Stomach (tissue), 9 donors: ENCODE measurements around the gene ZNF423. TPM values are rescaled to one million over a fixed set of nuclear protein-coding genes. Genes with fewer than 3 reads are reported as not detected.
A peak's percentile ranks its signal among the peaks of the same experiment; 100 is the strongest.

Source experiments
- DNase-seq, 2 donors: peaks; one replicate each; pipeline versions ENCODE4 v3.0.0 to v3.0.0-alpha.2; 2013 to 2019
- H3K27ac ChIP-seq, 5 donors: fragments of 200-600 bp in 4 of 5; sonication (generic) in 4 of 5; one replicate each; pipeline ENCODE4 v1.5.1; 2013 to 2019; ENCODE audit warnings: mild to moderate bottlenecking in 1 of 5, moderate library complexity in 1 of 5
- H3K27me3 ChIP-seq, 3 donors: fragments of 200-600 bp; sonication (generic); one replicate each; pipeline ENCODE4 v1.5.1; 2017 to 2019; ENCODE audit warnings: mixed run types in 1 of 3
- H3K36me3 ChIP-seq, 4 donors: fragments of 200-600 bp; sonication (generic); 1 replicate in 3 of 4; 2 replicates in 1 of 4; pipeline ENCODE4 v1.5.1; 2016 to 2019
- H3K4me1 ChIP-seq, 4 donors: fragments of 200-600 bp; sonication (generic); one replicate each; pipeline ENCODE4 v1.5.1; 2016 to 2019
- H3K4me3 ChIP-seq, 4 donors: fragments of 200-600 bp; sonication (generic) in 3 of 4; one replicate each; pipeline ENCODE4 v1.5.1; 2016 to 2019; ENCODE audit warnings: mild to moderate bottlenecking in 1 of 4
- H3K9me3 ChIP-seq, 4 donors: fragments of 200-600 bp; sonication (generic); one replicate each; pipeline ENCODE4 v1.5.1; 2016 to 2019
- CTCF ChIP-seq, 7 experiments: fragments of 450-650 bp in 4 of 7; fragments of 200-600 bp in 3 of 7; sonication (generic) in 3 of 7; IDR thresholded peaks; one replicate each; pipeline ENCODE4 v1.5.1; 2016 to 2019; ENCODE audit warnings: antibody characterized with exemption in 7 of 7, control low read depth in 2 of 7, mild to moderate bottlenecking in 1 of 7
- EP300 ChIP-seq: sonication (generic); formaldehyde crosslinking; IDR thresholded peaks from one replicate; pipeline ENCODE4 v1.6.1; 2017; ENCODE audit warnings: antibody characterized with exemption
- POLR2A ChIP-seq, 4 donors: fragments of 450-650 bp; IDR thresholded peaks; one replicate each; pipeline ENCODE4 v1.6.1; 2016; ENCODE audit warnings: antibody characterized with exemption in 4 of 4, control low read depth in 2 of 4, mild to moderate bottlenecking in 1 of 4, moderate library complexity in 1 of 4
- POLR2AphosphoS5 ChIP-seq, 3 donors: sonication (generic); formaldehyde crosslinking; IDR thresholded peaks; one replicate each; pipeline ENCODE4 v1.6.1; 2016; ENCODE audit warnings: antibody characterized with exemption in 3 of 3
- WGBS, 5 donors: extraction: QIAGEN DNeasy Blood & Tissue Kit in 3 of 5; methylation state at CpG; one replicate each; pipeline versions ENCODE4 v1.1.5 to v1.1.7; 2013 to 2018; 5-methylcytosine and 5-hydroxymethylcytosine counted together
- intact Hi-C: fragments of 100-400 bp; cut with DNase I; formaldehyde crosslinking; loops from one replicate; pipeline ENCODE4 v1.15.1; 2023; ENCODE audit warnings: low total_unique reads
- polyA plus RNA-seq, 3 donors: library from polyadenylated mRNA; stranded (reverse); fragments of 200-250 nt; gene quantifications; one replicate each; pipeline ENCODE4 v1.2.3, GENCODE V29; 2013
- total RNA-seq, 5 donors: library from RNA; depleted of rRNA; stranded (reverse); fragments of >200 nt; gene quantifications; one replicate each; pipeline versions ENCODE4 v1.1.0 to v1.2.3, GENCODE V29; 2014 to 2016
- donor health status: healthy with polysubstance abuse.
- donor health status: Bipolar disorder and iron deficiency.
- donor health status: healthy.

Gene ZNF423
- total and polyA plus RNA-seq, 8 donors = 0.29 to 3.5 (median 1.0) TPM

GRCh38 chr16:49755716-49756505, 100.0 kb downstream of the ZNF423 start:
- Histone ChIP-seq H3K4me3 (peak overlapping the region in 2 of 4 donors; percentile 38 to 42), H3K4me1 (peaks cover 4 to 19% (median 13%) of the 10 kb centered on the region in 4 donors), H3K27ac (peak overlapping the region in 1 of 5 donors; percentile 56), H3K36me3 (no peaks in the 10 kb centered on the region), H3K27me3 (peaks cover 0 to 14% (median 5%) of the 10 kb centered on the region in 3 donors), H3K9me3 (no peaks in the 10 kb centered on the region)
- WGBS, 5 donors = 64 to 73% (median 71%) methylated on average over 12 to 13 of the region's 13 CpGs
- TF ChIP-seq EP300 (no peak), CTCF (IDR thresholded peaks at IDR 0.05) (no peak), POLR2AphosphoS5 (IDR thresholded peaks at IDR 0.05) (no peak), POLR2A (IDR thresholded peaks at IDR 0.05) (no peak)
- no peak for DNase-seq
- intact Hi-C loops = no loop called here

- 1 to 13% (median 3%) methylated on average over 10 of the region's 10 CpGs for WGBS, 5 donors
Measured at GRCh38 chr16:49755313-49755620, 100.6 kb downstream of the ZNF423 start.

GRCh38 chr16:49754495-49755312, 101.2 kb downstream of the ZNF423 start:
- Histone ChIP-seq H3K4me1 (peaks cover 4 to 19% (median 13%) of the 10 kb centered on the region in 4 donors), H3K27ac (peak overlapping the region in 3 of 5 donors; percentile 56 to 68 (median 60)), H3K4me3 (peak overlapping the region; percentile 29 to 42 (median 38)), H3K9me3 (no peaks in the 10 kb centered on the region), H3K36me3 (no peaks in the 10 kb centered on the region), H3K27me3 (peaks cover 0 to 14% (median 5%) of the 10 kb centered on the region in 3 donors)
- peak in 1 of 3 donors; percentile 29 for TF ChIP-seq POLR2AphosphoS5 (IDR thresholded peaks at IDR 0.05)
- TF ChIP-seq EP300 = no peak
- 26 to 38% (median 30%) methylated on average over 21 of the region's 21 CpGs for WGBS, 5 donors
- peak in 1 of 2 donors; percentile 70 for DNase-seq
- intact Hi-C loops = no loop called here

More at GRCh38 chr16:49755313-49755620, 100.6 kb downstream of the ZNF423 start:
- peaks cover 0 to 14% (median 5%) of the 10 kb centered on the region in 3 donors for H3K27me3 ChIP-seq
- H3K27ac ChIP-seq = peak overlapping the region in 3 of 5 donors; percentile 56 to 68 (median 60)
- peak in 1 of 2 donors; percentile 79 for DNase-seq
- no peaks in the 10 kb centered on the region for H3K36me3 ChIP-seq
- no peak for TF ChIP-seq EP300
- peak in 1 of 7 experiments; percentile 22 for TF ChIP-seq CTCF (IDR thresholded peaks at IDR 0.05)
- intact Hi-C loops = no loop called here
- H3K9me3 ChIP-seq = no peaks in the 10 kb centered on the region
- peaks cover 4 to 19% (median 13%) of the 10 kb centered on the region in 4 donors for H3K4me1 ChIP-seq
- H3K4me3 ChIP-seq = peak overlapping the region; percentile 29 to 42 (median 38)

GRCh38 chr16:49750341-49751000, 105.4 kb downstream of the ZNF423 start:
- Histone ChIP-seq H3K27ac (no peak overlapping the region), H3K27me3 (peaks cover 0 to 17% (median 5%) of the 10 kb centered on the region in 3 donors), H3K36me3 (no peaks in the 10 kb centered on the region), H3K9me3 (no peaks in the 10 kb centered on the region), H3K4me1 (peaks cover 4 to 15% (median 10%) of the 10 kb centered on the region in 4 donors), H3K4me3 (no peak overlapping the region)
- DNase-seq = peak in 1 of 2 donors; percentile 38
- TF ChIP-seq POLR2AphosphoS5 (IDR thresholded peaks at IDR 0.05) = no peak
- no peak for TF ChIP-seq CTCF (IDR thresholded peaks at IDR 0.05)
- TF ChIP-seq POLR2A (IDR thresholded peaks at IDR 0.05) = no peak
- no peak for TF ChIP-seq EP300
- WGBS, 5 donors = 58 to 76% (median 72%) methylated on average over 15 of the region's 15 CpGs
- intact Hi-C loops = no loop called here
